ENCODE results near the gene SVIL.
"Not testable (repeated sequence)": the region's sequence is repeated elsewhere in the genome, so short reads cannot be mapped to it uniquely, and the experiment has no call there.

SVIL gene

DNA sequence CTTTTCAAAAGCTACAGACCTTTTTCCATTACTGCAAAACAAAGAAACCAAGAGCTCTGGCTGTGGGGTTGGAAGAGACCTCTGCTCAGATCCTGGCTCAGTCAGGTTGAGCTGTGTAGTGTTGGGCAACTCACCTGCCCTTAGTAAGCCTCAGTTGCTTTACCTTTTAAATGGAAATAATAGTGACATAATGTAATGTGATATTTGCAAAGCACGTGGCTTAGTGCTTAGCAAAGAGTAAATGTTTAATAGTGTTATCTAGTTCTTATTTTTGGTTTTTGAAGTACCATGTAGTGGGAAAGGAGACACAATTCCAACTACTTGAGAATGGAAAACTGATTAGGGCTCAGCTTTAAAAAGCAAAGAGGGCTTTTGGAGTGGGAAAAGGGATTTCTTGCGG lies 100.2 kb downstream of the SVIL start:
- no peak for DNase-seq
- TF ChIP-seq GATA1 (IDR thresholded peaks at IDR 0.05; ENCODE audit: low read depth, low read length) (no peak), POLR2A (IDR thresholded peaks at IDR 0.05; ENCODE audit: low read length) (no peak)

DNA sequence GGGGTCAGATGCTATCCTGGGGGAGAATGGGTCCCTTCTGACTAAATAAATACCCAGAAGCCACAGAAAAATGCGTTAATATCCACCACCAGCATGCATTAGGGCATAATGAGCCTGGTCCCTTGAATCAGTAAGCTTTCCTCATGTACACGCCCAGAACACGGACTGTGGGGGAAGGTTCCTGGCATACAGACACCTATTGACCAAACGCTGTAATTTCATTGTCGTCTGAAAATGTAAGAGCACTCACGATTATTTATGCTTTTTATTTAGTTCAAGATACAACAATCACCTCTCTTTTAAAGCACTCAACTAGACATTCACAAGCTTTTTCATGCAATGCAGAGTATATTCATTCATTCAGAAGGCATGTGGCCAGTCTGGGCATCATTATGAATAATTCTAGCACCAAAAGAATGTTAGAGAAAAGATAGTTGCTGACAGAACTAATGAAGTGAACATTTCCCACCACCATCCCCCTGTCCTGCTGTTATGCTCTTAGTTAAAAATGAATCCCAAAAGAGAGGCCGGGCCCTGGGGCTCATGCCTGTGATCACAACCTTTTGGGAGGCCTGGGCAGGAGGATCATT lies 101.0 kb downstream of the SVIL start:
- no peak for DNase-seq
- TF ChIP-seq GATA1 (IDR thresholded peaks at IDR 0.05; ENCODE audit: low read depth, low read length), result no peak
- no peak for TF ChIP-seq POLR2A (IDR thresholded peaks at IDR 0.05; ENCODE audit: low read length)

- TF ChIP-seq POLR2A (IDR thresholded peaks at IDR 0.05; ENCODE audit: low read length) (no peak), GATA1 (IDR thresholded peaks at IDR 0.05; ENCODE audit: low read depth, low read length) (no peak)
- DNase-seq, result no peak
Observed at GRCh38 chr10:29533046-29533445, 101.7 kb downstream of the SVIL start.

DNA sequence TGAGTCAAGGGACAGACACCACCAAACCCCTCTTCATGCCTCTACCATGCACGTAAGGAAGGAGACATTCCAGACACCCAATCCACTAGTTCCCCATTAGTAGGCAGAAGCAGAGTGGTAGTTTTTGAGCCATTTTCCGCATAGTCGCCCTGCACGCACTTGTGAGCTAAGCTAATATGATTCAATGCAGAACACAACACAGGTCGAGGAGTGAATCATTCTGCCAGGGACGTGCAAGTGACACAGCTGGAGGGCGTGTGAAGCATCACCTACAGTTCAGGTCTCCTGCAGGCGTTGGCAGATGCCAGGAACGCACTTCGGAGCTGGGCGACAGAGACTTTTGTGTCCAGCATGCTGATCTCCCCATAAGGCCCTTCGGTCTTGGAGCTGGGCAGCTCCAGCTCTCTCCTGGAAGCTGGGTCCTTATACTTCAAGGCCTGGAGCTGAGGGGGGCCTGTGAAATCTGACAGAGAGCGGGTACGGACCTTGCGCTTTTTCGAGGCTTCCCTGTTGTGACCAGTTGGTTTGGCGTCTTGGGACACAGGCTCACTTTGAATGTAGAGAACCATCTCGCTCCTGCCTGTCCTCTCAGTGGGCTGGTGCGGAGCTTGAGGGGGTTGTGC lies 102.4 kb downstream of the SVIL start:
- DNase-seq, result no peak
- TF ChIP-seq GATA1 (IDR thresholded peaks at IDR 0.05; ENCODE audit: low read depth, low read length) (no peak), POLR2A (IDR thresholded peaks at IDR 0.05; ENCODE audit: low read length) (no peak)

GRCh38 chr10:29530112-29530976 lies 104.4 kb downstream of the SVIL start:
- no peak for DNase-seq
- TF ChIP-seq POLR2A (IDR thresholded peaks at IDR 0.05; ENCODE audit: low read length) (no peak), GATA1 (IDR thresholded peaks at IDR 0.05; ENCODE audit: low read depth, low read length) (no peak)

DNA sequence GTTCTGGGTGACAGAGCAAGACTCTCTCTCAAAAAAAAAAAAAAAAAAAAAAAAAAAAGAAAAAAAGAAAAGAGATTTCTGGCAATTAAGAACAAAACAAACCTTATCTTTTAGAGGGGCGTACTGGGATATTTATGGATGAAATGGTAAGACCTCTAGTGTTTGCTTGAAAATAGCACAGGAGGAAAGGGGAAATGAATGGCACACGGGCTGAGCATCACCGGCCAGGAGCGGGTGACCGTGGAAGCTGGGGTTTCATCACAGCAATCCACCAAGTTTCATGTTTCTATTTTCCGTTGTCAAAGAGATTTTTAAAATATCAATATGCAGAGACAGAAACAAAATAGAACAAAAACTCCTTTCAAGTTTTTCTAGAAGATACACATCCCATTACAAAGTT lies 105.6 kb downstream of the SVIL start:
- TF ChIP-seq POLR2A (IDR thresholded peaks at IDR 0.05; ENCODE audit: low read length) (no peak), GATA1 (IDR thresholded peaks at IDR 0.05; ENCODE audit: low read depth, low read length) (no peak)
- no peak for DNase-seq

DNA sequence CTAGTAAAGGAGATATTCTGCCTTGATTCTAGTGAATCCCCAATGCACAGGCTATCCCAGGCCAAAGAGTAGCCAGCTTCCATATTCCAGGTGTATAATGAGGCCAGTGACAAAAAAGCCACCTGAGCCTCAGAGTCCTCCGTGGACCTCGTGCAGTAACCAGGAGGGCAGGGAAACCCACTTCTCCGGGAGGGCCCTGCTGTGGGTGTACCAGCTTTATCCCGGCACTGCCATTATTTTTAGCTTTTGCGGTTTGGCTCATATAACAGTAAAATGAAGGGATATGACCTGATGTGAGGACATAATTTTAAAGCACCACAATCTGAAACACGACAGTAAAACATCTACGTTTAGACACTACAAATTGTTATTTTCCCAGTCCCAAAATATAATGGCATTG lies 109.0 kb downstream of the SVIL start:
- no peak for TF ChIP-seq POLR2A (IDR thresholded peaks at IDR 0.05; ENCODE audit: low read length)
- TF ChIP-seq GATA1 (IDR thresholded peaks at IDR 0.05; ENCODE audit: low read depth, low read length), result no peak
- no peak for DNase-seq

DNA sequence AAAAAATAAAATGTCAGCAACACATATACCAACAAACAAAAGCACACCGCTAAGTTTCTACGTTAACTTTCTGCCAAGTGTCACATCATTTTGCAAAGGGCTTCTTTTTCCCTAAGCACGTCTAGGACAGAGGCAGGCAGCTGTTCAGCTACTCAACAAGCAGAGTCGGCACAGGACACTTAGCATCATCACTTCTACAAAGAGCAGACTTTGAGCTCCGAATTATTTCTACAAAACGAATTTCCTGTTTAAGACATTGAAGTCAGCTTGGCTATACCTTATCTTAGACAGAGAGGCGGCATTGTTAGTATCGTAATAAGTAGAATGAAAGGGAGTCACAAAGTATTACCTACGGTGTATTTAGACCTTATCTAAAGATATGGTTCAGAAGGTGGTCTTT lies 110.1 kb downstream of the SVIL start:
- DNase-seq, result no peak
- no peak for TF ChIP-seq POLR2A (IDR thresholded peaks at IDR 0.05; ENCODE audit: low read length)
- TF ChIP-seq GATA1 (IDR thresholded peaks at IDR 0.05; ENCODE audit: low read depth, low read length), result no peak

DNA sequence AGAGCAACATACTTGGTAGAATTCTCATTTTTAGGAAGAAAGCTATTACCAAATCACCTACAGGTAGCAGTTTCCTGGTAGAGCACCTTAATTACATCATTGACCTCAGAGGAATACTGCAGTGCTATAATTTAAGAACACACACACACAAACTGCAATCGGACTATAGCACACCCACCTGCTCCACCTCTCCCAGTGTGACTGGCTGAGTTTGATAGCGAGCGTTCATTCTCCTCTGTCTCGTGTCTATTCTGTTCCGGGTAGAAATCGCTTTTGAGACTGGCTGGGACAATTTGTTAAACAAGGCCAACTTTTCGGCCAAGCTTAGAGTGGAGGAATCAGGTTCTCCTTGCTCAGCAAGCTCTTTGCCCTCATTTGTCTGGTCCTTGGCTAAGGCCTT lies 110.5 kb downstream of the SVIL start:
- no peak for DNase-seq

DNA sequence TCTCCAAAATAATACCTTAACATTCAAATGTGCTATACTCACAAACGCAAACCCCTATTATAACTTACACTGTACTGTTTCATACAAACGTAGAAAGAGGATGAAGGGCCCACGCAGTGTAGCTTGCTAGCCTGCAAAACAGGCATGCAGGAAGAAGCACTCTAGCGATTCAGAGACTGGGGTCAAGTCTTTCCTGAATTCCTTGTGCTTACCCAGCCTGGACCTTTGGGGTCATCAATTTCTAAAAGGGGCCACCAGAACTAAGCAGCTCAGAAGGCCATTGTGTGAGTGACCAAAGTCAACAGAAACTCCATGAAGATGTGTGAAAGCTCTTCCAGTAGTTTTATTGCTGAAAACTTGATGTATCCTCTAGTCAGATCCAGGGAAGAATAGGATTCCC lies 111.9 kb downstream of the SVIL start:
- no peak for DNase-seq
- no peak for TF ChIP-seq GATA1 (IDR thresholded peaks at IDR 0.05; ENCODE audit: low read depth, low read length)
- TF ChIP-seq POLR2A (IDR thresholded peaks at IDR 0.05; ENCODE audit: low read length), result no peak

More for the DNA sequence above, 110.5 kb downstream of the SVIL start:
- TF ChIP-seq POLR2A (IDR thresholded peaks at IDR 0.05; ENCODE audit: low read length), result no peak
- TF ChIP-seq GATA1 (IDR thresholded peaks at IDR 0.05; ENCODE audit: low read depth, low read length), result no peak

- TF ChIP-seq POLR2A (IDR thresholded peaks at IDR 0.05; ENCODE audit: low read length) (no peak), GATA1 (IDR thresholded peaks at IDR 0.05; ENCODE audit: low read depth, low read length) (no peak)
- DNase-seq, result no peak
Observed at GRCh38 chr10:29522061-29522855, 112.5 kb downstream of the SVIL start.

GRCh38 chr10:29519659-29520058 lies 115.1 kb downstream of the SVIL start:
- TF ChIP-seq POLR2A (IDR thresholded peaks at IDR 0.05; ENCODE audit: low read length) (no peak), GATA1 (IDR thresholded peaks at IDR 0.05; ENCODE audit: low read depth, low read length) (no peak)
- no peak for DNase-seq

DNA sequence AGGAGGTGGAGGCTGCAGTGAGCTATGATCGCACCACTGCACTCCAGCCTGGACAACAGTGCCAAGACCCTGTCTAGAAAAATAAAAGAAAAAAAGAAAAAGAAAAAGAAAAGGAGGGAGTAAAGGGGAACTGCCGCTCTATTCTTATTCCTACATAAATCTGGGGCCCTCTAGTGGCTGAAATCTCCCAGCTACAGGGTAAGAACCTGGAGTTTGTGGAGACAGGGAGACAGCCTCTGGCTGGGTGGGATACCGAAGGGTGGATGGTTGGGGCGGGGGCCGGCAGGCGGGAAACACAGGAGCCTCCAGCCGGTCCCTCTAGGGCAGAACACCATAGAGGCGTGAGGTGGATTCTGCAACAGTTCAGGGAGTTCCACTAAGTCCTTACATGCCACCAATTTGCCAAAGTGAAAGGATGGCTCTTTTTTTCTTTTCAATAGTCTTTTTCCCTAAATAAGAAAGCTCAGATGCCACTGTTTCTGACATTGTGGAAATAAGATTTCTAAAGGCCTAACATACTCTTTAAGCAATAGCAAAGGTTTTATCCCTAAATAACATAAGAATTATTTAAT lies 117.3 kb downstream of the SVIL start:
- peak in 1 of 2 experiments; percentile 8 for DNase-seq
- TF ChIP-seq POLR2A (IDR thresholded peaks at IDR 0.05; ENCODE audit: low read length) (no peak), GATA1 (IDR thresholded peaks at IDR 0.05; ENCODE audit: low read depth, low read length) (no peak)

DNA sequence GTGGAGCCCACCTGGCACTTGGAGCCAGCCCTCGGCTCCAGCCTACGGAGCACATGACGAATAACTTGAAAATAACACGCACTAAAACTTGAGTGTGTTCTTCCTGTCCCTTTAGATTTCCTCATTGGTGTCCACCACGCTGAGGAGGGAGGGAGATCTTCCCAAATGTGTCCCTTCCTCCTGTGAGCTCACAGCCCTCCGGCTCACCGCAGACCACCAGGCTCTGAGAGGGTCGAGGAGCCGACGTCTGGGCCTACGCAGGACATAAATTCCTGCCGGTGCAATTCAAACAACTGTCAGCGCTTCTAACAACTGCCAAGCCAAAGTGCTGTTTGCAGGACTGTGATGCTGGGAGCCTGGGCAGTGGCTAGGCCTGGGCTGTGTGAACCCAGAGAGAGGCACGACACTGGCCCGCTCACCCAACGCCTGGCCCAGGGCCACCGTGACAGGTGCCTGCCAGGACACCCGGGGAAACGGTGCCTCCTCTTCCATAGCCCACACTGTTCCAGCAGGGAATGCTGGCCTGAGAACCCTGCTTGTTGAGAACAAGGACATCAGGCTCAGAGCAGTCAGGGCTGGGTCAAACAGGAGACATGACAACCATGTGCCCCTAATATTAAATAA lies 118.3 kb downstream of the SVIL start:
- DNase-seq, result not testable (repeated sequence)

DNA sequence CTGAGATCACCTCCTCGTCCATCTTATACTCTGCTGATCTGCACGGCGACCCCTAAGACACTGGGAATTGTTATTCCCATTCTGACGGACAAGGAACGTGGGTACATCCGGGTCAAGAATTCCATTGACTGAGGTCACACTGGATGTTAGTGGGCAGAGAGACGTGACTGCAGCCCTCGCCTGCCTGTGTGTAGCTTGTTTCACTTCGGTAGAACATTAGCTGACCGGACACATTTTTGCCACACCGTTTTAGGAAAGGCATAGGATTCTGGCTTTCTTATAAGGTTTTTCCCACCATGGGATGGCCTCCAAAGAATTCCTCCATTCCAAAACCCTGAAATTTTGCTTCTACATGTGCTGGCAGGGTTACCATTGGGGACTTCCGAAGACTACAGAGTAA lies 118.9 kb downstream of the SVIL start:
- DNase-seq, result not testable (repeated sequence)

GRCh38 chr10:29515104-29515503 lies 119.7 kb downstream of the SVIL start:
- DNase-seq, result not testable (repeated sequence)

All from erythroblast (primary cell).